ENCODE data around the gene ARR3.

DNA sequence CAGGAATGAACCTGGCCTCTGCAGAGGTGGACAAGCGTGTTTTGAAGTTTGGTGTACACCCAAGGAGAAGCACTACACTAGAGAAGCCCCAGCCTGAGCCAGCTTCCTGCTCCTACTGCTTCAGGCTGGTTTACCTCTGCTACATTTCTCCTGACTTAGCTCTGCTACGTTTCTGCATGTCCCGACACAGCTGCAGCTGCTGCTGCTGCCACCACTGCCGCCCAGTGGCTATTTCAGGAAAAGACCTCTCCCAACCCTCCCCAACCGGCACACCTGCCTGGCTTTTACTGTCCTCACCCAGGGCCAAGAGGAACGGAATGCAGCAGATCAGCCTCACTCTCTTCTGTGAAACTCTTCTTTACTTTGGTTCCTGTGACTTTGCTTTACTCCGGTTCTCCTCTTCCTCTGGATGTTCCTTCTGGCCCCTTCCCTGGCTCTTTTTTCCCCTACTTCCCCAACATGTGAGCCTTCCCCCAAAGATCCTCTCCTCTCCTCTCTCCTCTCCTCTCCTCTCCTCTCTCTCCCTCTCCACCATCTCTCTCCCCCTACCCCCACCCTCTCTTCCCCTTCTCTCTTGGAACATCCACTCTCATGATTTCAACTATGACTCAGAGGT lies 5.1 kb upstream of the ARR3 start:
- TF ChIP-seq, protein P1, sequence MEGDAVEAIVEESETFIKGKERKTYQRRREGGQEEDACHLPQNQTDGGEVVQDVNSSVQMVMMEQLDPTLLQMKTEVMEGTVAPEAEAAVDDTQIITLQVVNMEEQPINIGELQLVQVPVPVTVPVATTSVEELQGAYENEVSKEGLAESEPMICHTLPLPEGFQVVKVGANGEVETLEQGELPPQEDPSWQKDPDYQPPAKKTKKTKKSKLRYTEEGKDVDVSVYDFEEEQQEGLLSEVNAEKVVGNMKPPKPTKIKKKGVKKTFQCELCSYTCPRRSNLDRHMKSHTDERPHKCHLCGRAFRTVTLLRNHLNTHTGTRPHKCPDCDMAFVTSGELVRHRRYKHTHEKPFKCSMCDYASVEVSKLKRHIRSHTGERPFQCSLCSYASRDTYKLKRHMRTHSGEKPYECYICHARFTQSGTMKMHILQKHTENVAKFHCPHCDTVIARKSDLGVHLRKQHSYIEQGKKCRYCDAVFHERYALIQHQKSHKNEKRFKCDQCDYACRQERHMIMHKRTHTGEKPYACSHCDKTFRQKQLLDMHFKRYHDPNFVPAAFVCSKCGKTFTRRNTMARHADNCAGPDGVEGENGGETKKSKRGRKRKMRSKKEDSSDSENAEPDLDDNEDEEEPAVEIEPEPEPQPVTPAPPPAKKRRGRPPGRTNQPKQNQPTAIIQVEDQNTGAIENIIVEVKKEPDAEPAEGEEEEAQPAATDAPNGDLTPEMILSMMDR (IDR thresholded peaks at IDR 0.05; ENCODE audit: poor library complexity, severe bottlenecking): peak; percentile 68
- TF ChIP-seq MXI1 (conservative IDR thresholded peaks at IDR 0.05; ENCODE audit: poor library complexity, severe bottlenecking) (no peak), SMC3 (conservative IDR thresholded peaks at IDR 0.05; ENCODE audit: poor library complexity) (peak; percentile 63), EZH2 (IDR thresholded peaks at IDR 0.05; ENCODE audit: borderline replicate concordance, insufficient read depth, low read length, poor library complexity, severe bottlenecking) (no peak)
